Stimulated activated CD8-positive, alpha-beta memory T cell treated with anti-CD3 and anti-CD28 coated beads, Interleukin-2, amount 100 ng/mL, for 48 hours (primary cell): ENCODE results near the gene FBXO48.

ENCODE experiments used
- DNase-seq, 2 donors: peaks; one replicate each; pipeline ENCODE4 v3.0.0-alpha.2; 2020; ENCODE audit warnings: low read depth in 2 of 2

Gene FBXO48

GRCh38 chr2:68436270-68436669, 30.8 kb downstream of the FBXO48 start:
- DNase-seq, result no peak

- no peak for DNase-seq
Observed at GRCh38 chr2:68435615-68436014, 31.5 kb downstream of the FBXO48 start.

- no peak for DNase-seq
Observed at GRCh38 chr2:68434981-68435380, 32.1 kb downstream of the FBXO48 start.

DNA sequence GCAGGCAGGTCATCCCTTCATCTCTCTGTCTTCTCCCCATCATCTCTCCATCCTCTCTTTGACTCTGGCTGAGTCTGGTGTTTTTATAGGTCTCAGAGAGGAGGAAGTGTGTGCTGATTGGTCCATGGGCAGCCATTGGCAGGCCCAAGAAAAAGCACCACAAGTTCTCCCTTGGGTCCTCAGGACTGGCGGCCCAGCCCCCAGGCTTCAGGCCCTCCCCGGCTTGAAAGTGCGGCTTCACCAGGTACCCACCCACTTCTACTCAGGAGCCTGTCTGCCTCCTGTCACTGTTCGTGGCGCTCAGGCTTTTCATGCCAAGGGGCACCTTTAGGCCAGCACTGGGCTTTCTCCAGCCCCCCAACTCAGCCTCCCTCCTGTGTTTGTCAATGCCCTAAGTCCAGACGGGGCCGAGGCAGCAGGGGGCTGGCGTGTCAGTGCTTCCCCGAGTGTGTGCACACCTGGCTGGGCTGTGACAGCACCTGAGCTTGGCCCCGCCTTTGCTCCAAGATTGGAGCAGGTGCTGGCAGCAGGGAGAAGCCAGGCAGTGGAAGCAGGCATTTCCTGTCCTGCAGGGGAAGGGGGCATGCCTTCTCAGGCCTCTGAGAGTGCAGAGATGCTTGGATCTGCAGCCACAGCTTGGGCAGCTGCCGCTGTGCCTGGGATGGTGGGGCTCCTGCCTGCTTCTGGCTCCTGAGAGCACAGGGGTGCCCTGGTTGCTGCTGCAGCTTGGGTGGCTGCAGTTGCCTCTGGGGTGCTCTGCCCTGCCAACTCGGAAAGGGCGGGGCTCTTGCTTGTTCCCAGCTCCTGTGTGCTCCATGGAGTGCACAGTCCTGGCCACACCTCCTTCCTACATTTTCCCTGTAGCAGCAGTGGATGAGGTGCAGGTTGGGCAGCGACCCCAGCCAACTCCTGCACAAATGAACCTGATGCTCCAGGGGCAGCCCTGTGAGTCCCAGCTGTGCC, 34.1 kb downstream of the FBXO48 start:
- DNase-seq, result no peak

DNA sequence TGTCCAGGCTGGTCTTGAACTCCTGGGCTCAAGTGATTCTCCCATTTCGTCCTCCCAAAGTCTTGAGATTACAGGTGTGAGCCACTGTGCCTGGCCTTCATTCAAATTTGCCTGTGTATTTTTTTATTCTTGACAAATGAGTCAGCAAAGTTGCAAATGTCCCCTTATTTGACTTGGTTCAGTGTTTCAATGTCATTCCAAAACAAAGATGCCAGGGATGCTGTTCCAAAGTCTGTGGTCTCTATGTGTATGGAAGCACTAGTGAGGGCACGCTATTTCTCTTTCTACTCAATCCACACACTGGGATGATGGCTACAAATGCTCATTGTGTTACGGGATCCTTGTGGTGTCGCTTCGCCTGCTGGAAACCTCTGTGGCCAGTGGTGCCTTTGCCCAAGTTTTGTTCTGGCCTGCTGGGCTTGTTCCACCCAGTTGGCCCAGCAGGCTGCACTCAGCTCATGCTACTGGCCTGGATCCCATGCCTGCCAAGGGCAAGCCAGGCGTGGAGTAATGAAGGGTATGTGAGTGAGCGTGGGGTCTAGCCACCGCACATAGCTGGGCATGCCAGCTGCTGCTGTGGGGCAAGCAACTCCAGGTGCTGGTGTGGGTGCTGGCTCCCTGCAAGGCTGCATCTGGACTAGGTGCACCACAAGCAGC, 35.6 kb downstream of the FBXO48 start:
- no peak for DNase-seq

DNA sequence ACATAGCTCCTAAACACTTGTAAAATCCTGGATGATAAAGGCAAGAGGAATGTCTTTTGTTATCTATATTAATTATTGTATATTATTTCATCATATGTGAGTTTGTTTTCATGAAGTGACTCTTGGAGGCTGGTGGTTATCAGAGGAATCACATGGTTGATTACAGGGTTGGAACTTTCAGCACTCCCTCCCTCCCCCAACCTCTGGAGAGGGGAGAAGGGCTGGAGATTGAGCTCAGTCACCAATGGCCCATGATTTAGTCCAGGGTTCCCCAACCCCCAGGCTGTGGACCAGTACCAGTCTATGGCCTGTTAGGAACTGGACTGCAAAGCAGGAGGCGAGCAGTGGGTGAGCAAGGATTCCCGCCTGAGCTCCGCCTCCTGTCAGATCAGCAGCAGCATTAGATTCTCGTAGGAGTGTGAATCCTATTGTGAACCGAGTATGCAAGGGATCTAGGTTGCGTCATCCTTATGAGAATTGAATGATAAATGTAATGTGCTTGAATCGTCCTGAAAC, 37.7 kb downstream of the FBXO48 start:
- DNase-seq, result no peak

GRCh38 chr2:68428746-68429145, 38.3 kb downstream of the FBXO48 start:
- DNase-seq, result no peak

GRCh38 chr2:68428126-68428525, 39.0 kb downstream of the FBXO48 start:
- no peak for DNase-seq

DNA sequence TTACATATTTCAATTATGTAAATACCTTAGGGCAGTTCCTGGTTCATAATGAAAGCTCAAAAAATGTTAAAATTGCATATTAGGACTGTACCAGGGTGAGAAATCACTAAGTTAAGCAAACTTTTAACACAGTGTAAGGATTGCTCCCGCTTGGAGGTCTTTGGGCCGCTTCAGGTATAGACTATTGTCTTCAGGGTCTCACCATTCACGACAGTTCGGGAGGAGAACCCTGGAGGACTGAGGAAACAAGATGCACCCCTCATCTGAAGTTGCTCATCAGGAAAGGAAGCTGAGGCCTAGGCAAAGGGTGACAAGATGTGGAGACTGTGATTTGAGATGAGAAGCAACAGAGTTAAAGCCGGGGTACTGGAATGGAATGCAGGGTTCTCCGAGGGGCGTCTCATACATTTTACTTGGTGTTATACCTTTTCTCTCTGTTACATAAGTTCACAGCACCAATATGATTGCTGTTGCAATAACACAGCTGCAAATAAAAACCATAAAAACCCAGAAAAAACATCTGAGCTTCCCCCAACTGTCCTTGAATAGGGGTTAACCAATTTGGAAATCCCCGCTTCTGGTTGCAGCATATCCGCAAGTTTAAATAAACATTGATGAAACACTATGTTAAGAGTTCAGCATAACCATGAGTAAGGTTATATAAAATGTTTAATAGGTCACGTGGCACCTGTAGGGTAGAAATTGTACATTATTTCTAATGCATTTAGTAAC, 40.1 kb downstream of the FBXO48 start:
- no peak for DNase-seq

- DNase-seq, result no peak
Observed at GRCh38 chr2:68426446-68426845, 40.6 kb downstream of the FBXO48 start.

GRCh38 chr2:68425503-68425902, 41.6 kb downstream of the FBXO48 start:
- DNase-seq, result no peak

GRCh38 chr2:68423966-68424650, 43.0 kb downstream of the FBXO48 start:
- no peak for DNase-seq

GRCh38 chr2:68420254-68420910, 46.7 kb downstream of the FBXO48 start:
- no peak for DNase-seq

DNA sequence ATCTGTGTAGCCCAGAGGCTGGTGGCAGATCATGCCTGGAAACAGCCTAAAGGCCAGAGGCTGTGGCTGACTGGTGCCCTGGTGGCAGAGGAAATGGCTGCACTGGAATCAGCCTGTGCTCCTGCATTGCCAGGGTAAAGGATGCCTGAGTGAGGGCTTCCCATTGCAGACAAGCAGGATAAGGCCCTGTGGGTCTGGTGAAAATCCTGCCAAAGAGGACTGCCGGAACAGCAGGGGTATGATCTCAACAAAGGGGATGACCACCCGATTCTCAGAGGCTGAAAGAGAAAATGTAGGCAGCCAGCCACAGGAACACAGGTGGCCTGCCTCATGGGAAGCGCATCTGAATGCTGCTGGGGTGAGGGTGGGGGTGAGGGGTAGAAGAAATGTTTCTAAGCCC, 48.2 kb downstream of the FBXO48 start:
- DNase-seq, result no peak

DNA sequence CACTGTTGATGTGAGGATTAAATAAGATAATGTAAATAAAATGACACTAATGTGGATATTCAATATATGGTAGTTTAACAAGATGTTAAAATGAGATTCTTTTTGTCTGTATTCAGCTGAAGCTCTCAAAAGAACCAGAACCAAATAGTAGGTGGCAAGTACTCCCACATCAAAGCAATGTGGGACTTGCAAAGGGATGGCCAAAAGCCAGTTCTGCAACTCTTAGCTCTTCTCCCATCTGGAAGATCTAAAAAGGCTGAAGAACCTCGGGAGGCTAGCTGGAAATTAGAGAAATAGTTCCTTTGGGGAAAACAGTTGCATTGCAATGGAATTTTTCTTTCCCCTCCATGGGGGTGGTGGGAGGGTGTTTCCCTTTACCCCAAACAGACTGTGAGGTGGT, 48.7 kb downstream of the FBXO48 start:
- DNase-seq, result no peak

GRCh38 chr2:68417926-68418325, 49.2 kb downstream of the FBXO48 start:
- no peak for DNase-seq

GRCh38 chr2:68416081-68416675, 50.9 kb downstream of the FBXO48 start:
- DNase-seq, result no peak

DNA sequence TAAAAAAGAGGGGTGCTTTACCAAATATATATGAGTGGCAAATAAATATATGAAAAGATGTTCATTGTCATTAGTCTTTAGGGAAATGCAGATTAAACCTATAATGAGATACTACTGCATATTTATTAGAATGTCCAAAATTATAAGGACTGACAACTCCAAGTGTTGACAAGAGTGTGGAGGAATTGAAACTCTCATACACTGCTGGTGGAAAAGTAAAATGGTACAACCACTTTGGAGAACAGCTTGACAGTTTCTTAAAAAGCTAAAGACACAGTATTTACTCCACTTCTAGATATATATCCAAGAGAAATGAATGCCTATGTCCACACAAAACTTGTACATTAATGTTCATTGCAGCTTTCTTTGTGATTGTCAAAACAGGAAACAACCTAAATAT, 51.6 kb downstream of the FBXO48 start:
- DNase-seq, result no peak

DNA sequence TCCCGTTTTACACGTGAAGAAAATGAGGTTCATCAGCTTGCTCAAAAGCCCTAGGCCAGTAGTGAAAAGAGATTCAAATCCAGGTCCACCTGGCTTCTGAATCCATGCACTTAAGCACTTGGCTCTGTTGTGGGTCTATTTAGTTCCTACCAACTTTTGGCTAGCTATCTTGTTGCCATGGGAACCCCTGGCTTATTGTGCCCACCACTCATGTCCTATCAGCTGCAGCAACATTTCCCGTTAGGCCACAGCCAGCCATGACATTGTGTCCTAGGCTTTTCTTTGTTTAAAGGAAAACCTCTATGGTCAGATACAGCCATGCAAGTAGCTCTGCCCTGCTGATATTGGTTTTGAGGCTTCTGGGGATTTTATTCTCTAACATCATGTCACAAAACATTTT, 52.2 kb downstream of the FBXO48 start:
- no peak for DNase-seq

- no peak for DNase-seq
Observed at GRCh38 chr2:68414452-68414851, 52.6 kb downstream of the FBXO48 start.

DNA sequence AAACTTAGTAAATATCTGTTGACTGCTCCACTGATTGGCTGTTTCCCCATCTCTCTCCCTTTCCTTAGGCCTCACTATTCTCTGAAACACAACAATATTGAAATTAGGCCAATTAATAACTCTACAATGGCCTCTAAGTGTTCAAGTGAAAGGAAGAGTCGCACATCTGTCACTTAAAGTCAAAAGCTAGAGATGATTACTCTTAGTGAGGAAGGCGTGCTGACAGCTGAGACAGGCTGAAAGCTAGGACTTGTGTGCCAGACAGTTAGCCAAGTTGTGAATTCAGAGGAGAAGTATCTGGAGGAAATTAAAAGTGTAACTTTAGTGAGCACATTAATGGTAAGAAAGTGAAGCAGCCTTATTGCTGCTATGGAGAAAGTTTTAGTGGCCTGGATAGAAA, 53.6 kb downstream of the FBXO48 start:
- no peak for DNase-seq
